ENCODE results near the gene CHN1. TPM values are rescaled to one million over a fixed set of nuclear protein-coding genes. Genes with fewer than 3 reads are reported as not detected.

Gene CHN1
- total and polyA plus RNA-seq, 12 donors, result 7.6 to 40.0 (median 21.8) TPM

DNA sequence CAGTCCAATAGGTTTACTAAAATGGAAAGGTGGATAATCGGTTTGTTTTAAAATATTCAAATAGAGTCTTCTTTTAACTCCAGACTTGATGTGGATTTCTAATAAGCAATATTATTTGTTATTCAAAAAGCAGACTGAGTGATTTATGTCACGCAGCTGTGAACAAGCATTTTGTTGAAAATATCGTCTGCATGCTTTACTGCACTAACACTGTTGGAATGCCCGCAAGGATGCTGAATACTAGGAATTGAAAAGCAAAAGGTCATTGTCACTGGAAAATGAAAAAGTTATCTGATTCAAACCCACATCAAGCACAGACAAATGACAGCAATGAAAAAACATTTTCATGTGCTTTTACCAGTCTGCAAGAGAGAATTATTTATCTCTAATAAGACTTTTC, 31.1 kb downstream of the CHN1 start:
- peaks cover 0 to 18% of the 10 kb centered on the region in 2 donors for H3K4me1 ChIP-seq (replicated peaks in 1 of 2)
- H3K4me3 ChIP-seq, result no peak overlapping the region
- H3K27ac ChIP-seq, result no peak overlapping the region
- intact Hi-C loops (cut with DNase I), result no loop called here
- no peaks in the 10 kb centered on the region for H3K36me3 ChIP-seq (replicated peaks in 1 of 2)
- no peaks in the 10 kb centered on the region for H3K9me3 ChIP-seq (replicated peaks in 1 of 3)
- TF ChIP-seq, protein P1, sequence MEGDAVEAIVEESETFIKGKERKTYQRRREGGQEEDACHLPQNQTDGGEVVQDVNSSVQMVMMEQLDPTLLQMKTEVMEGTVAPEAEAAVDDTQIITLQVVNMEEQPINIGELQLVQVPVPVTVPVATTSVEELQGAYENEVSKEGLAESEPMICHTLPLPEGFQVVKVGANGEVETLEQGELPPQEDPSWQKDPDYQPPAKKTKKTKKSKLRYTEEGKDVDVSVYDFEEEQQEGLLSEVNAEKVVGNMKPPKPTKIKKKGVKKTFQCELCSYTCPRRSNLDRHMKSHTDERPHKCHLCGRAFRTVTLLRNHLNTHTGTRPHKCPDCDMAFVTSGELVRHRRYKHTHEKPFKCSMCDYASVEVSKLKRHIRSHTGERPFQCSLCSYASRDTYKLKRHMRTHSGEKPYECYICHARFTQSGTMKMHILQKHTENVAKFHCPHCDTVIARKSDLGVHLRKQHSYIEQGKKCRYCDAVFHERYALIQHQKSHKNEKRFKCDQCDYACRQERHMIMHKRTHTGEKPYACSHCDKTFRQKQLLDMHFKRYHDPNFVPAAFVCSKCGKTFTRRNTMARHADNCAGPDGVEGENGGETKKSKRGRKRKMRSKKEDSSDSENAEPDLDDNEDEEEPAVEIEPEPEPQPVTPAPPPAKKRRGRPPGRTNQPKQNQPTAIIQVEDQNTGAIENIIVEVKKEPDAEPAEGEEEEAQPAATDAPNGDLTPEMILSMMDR (IDR thresholded peaks at IDR 0.05), result no peak
- TF ChIP-seq POLR2A (IDR thresholded peaks at IDR 0.05), result no peak
- WGBS, 4 donors, result 68 to 80% (median 74%) methylated on average over 4 of the region's 4 CpGs
- H3K27me3 ChIP-seq, result no peaks in the 10 kb centered on the region
- DNase-seq, result no peak

DNA sequence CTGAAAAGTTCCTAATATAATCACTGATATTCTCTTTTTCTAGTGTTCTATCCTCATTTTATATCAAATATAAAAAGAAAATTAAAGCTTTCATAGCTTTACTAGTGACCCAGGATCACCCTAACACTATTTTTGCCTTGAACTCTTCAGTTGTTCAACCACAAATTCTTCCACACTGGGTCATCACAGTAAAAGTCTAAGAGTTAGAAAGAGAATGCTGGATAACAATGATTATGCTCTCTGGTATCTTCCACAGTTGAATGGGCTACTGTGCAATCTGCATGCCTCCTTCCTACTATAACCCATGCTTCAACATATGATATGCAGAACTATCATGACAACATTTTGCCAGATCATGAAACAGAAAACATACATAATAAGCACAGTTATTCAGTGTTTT, 32.3 kb downstream of the CHN1 start:
- intact Hi-C loops (cut with DNase I), result no loop called here
- no peaks in the 10 kb centered on the region for H3K9me3 ChIP-seq (replicated peaks in 1 of 3)
- peaks cover 0 to 25% of the 10 kb centered on the region in 2 donors for H3K4me1 ChIP-seq (replicated peaks in 1 of 2)

DNA sequence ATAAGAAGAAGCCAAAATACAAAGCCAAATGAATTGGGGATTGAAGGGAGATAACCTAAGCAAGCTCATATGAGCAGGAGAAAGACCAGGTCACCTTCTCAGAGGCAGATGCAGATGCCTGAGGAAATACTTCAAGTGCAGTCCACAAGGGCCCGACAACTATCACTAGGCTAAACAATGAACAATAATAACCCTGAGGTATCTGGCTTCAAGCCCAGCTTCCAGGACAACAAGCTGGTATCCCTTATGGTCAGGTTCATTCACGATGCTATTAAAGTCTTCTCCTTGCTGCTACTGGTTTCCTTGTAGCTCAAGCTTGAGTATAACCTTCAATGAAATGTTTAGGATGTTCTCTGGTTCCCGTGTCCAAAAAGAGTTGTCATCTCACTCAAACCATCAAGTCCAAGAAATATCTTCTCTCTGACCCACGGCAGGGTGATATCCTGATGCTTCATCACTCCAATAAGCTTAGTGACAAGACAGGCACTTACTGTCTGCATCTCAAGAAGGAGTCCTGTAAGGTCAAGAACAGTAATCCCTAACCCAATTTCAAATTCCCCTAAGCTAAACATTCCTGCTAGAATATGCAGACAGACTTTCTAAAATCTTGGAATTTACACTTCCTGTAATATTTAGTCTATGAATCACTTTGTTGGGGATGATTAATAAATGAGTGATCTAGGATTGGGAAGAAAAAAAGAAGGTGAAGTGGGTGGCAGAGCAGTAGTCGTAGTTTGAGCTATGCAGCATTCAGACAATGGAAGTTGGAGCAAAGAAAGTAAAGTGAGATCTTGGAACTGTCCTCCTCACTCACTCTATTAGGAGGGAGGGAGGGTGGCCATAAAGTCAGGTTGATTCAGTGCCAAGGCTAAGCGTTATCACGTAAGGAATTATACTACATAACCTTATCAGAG, 33.1 kb downstream of the CHN1 start:
- peak in 2 of 7 donors; percentile 28 to 32 for DNase-seq
- intact Hi-C loops (cut with DNase I), result no loop called here

More for the DNA sequence above, 32.3 kb downstream of the CHN1 start:
- Histone ChIP-seq H3K27me3 (no peaks in the 10 kb centered on the region), H3K4me3 (no peak overlapping the region), H3K27ac (no peak overlapping the region), H3K36me3 (replicated peaks in 1 of 2) (no peaks in the 10 kb centered on the region)
- TF ChIP-seq POLR2A (IDR thresholded peaks at IDR 0.05), result no peak
- DNase-seq, result no peak

DNA sequence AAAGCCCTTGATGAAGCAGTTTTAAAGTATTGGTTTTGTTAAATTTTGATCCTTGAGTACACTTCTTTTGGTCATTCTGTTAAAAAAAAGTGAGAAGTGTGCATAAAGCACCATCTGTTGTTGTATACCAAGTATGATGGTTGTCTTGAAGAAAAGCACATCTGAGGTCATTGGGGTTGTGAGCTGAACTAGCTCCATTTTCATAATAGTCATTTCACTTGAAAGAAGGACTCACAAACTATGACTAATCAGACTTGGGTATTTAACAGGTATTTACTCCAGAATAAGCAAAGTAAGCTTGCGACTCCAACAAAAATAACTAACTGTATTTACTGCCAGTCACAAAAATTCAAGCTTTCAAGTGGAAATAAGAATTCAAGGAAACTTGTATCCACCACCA, 35.1 kb downstream of the CHN1 start:
- Histone ChIP-seq H3K36me3 (replicated peaks in 1 of 2) (no peaks in the 10 kb centered on the region), H3K9me3 (replicated peaks in 1 of 3) (no peaks in the 10 kb centered on the region), H3K27me3 (no peaks in the 10 kb centered on the region), H3K4me3 (no peak overlapping the region), H3K27ac (no peak overlapping the region), H3K4me1 (replicated peaks in 1 of 2) (peaks cover 0 to 51% of the 10 kb centered on the region in 2 donors)
- intact Hi-C loops (cut with DNase I), result no loop called here
- WGBS, 4 donors, result 94 to 99% (median 96%) methylated on average over 1 of the region's 1 CpG
- TF ChIP-seq, protein P1 (IDR thresholded peaks at IDR 0.05), result no peak
- no peak for TF ChIP-seq POLR2A (IDR thresholded peaks at IDR 0.05)
- DNase-seq, result no peak

More for the DNA sequence above, 33.1 kb downstream of the CHN1 start:
- Histone ChIP-seq H3K4me1 (replicated peaks in 1 of 2) (peaks cover 0 to 32% of the 10 kb centered on the region in 2 donors), H3K9me3 (replicated peaks in 1 of 3) (no peaks in the 10 kb centered on the region), H3K27ac (no peak overlapping the region), H3K27me3 (no peaks in the 10 kb centered on the region), H3K36me3 (replicated peaks in 1 of 2) (no peaks in the 10 kb centered on the region), H3K4me3 (no peak overlapping the region)
- WGBS, 4 donors, result 49 to 61% (median 55%) methylated on average over 7 of the region's 7 CpGs
- no peak for TF ChIP-seq POLR2A (IDR thresholded peaks at IDR 0.05)
- TF ChIP-seq, protein P1 (IDR thresholded peaks at IDR 0.05), result no peak
